K562 (cell line): Measurements from ENCODE around the gene AMFR. TPM values are rescaled to one million over a fixed set of nuclear protein-coding genes. Genes with fewer than 3 reads are reported as not detected.

ENCODE experiments used
- CBFB ChIP-seq: sonication (generic); formaldehyde crosslinking; IDR thresholded peaks from 2 replicates; pipeline ENCODE4 v1.4.0; 2020; ENCODE audit warnings: mild to moderate bottlenecking, missing genetic modification reagents
- CUX1 ChIP-seq: fragments of 200-800 bp; sonication (Bioruptor generic); IDR thresholded peaks from 2 replicates; pipeline ENCODE4 v1.6.1; 2016; ENCODE audit warnings: missing genetic modification characterization, missing compliant biosample characterization
- HBP1 ChIP-seq: fragments of 450-650 bp; formaldehyde crosslinking; IDR thresholded peaks from 2 replicates; pipeline ENCODE4 v1.4.0; 2022; ENCODE audit warnings: missing genetic modification characterization
- HMG20B ChIP-seq: fragments of 250-450 bp; sonication (Bioruptor Pico); IDR thresholded peaks from 2 replicates; pipeline ENCODE4 v1.5.0; 2021; ENCODE audit warnings: mild to moderate bottlenecking
- HMGXB4 ChIP-seq: sonication (generic); formaldehyde crosslinking; IDR thresholded peaks from 2 replicates; pipeline ENCODE4 v1.8.1; 2023; ENCODE audit warnings: mild to moderate bottlenecking, missing genetic modification reagents
- KDM4B ChIP-seq, 2 experiments: fragments of 450-650 bp in 1 of 2; sonication (generic) in 1 of 2; IDR thresholded peaks; 2 replicates each; pipeline ENCODE4 v1.6.1; 2016 to 2017; ENCODE audit warnings: borderline replicate concordance in 2 of 2, antibody characterized with exemption in 1 of 2, low read depth in 1 of 2, mild to moderate bottlenecking in 1 of 2
- MEF2A ChIP-seq: IDR thresholded peaks from 2 replicates; pipeline ENCODE4 v1.6.1; 2011; ENCODE audit warnings: low read depth, mild to moderate bottlenecking, low read length, moderate library complexity; ENCODE audit not compliant: control insufficient read depth
- RREB1 ChIP-seq: fragments of 250-450 bp; sonication (Bioruptor Pico); IDR thresholded peaks from 2 replicates; pipeline ENCODE4 v1.4.0; 2020
- ZC3H4 ChIP-seq: sonication (generic); formaldehyde crosslinking; IDR thresholded peaks from 2 replicates; pipeline ENCODE4 v1.9.0; 2021; ENCODE audit warnings: missing genetic modification reagents, borderline replicate concordance
- ZSCAN29 ChIP-seq: fragments of 450-650 bp; IDR thresholded peaks from 2 replicates; pipeline ENCODE4 v1.6.1; 2017
- polyA plus RNA-seq, 8 experiments: library from polyadenylated mRNA; depleted of rRNA in 4 of 8; stranded (reverse) in 5 of 8; unstranded in 3 of 8; fragments of >200 nt; fragmentation: Nextera tagmentation in 2 of 8; fragmentation: Illumina TruSeq in 1 of 8; extraction: Ambion mirVana in 2 of 8; extraction: Trizol in 1 of 8; gene quantifications; 2 replicates each; pipeline versions ENCODE4 v1.2.1 to v1.2.3, GENCODE V29; 2011 to 2014; ENCODE audit warnings: inconsistent platforms in 1 of 8, missing spikeins in 1 of 8
- total RNA-seq, 7 experiments: library from RNA; depleted of rRNA in 6 of 7; stranded (reverse); fragments of >200 nt in 6 of 7; fragmentation: Illumina TruSeq in 2 of 7; extraction: Trizol in 2 of 7; gene quantifications; 2 replicates each; pipeline versions ENCODE4 v1.2.1 to v1.2.3, GENCODE V29; 2011 to 2021; ENCODE audit warnings: low replicate concordance in 1 of 7

The AMFR gene
- total and polyA plus RNA-seq, 9 of the 15 experiments (the other 6 are each of a cell fraction or from before 2014, with no cell fraction given) = 15.6 to 113 (median 58.4) TPM

GRCh38 chr16:56356276-56357240 lies 68.8 kb downstream of the AMFR start (continued):
- no peak for TF ChIP-seq RREB1
- no peak for TF ChIP-seq ZC3H4 (CRISPR knock-in tag)
- TF ChIP-seq CUX1 (CRISPR knock-in tag) = no peak
- no peak for TF ChIP-seq KDM4B (IDR thresholded peaks at IDR 0.05; ENCODE audit: borderline replicate concordance in 2 of 2, low read depth in 1 of 2)
- TF ChIP-seq ZSCAN29 = no peak
- TF ChIP-seq HBP1 = no peak
- TF ChIP-seq MEF2A = no peak
- TF ChIP-seq CBFB (CRISPR knock-in tag) = no peak
- no peak for TF ChIP-seq HMG20B
- TF ChIP-seq HMGXB4 (CRISPR knock-in tag) = no peak
- TF ChIP-seq, all 486 proteins: peak for 67
